Measurements from ENCODE around the gene DAB1. TPM values are rescaled to one million over a fixed set of nuclear protein-coding genes. Genes with fewer than 3 reads are reported as not detected.

The DAB1 gene
- total RNA-seq, 1 experiment from 2014 or later: not detected

GRCh38 chr1:57111175-57111574, 312.7 kb downstream of the DAB1 start (continued):
- TF ChIP-seq ZBTB33 (IDR thresholded peaks at IDR 0.05; ENCODE audit: extremely low read depth, insufficient replicate concordance, low read length) (no peak), ZFX (IDR thresholded peaks at IDR 0.05) (no peak), EZH2 (IDR thresholded peaks at IDR 0.05) (no peak)

- H3K36me3 ChIP-seq (ENCODE audit: control insufficient read depth in 1 of 2, insufficient read depth in 2 of 2, low read length in 2 of 2): no peaks in the 10 kb centered on the region
- TF ChIP-seq JUND (IDR thresholded peaks at IDR 0.05) (no peak), MAX (IDR thresholded peaks at IDR 0.05) (no peak), ZFX (IDR thresholded peaks at IDR 0.05) (no peak), POLR2AphosphoS5 (IDR thresholded peaks at IDR 0.05; ENCODE audit: low read depth, low read length) (no peak), EZH2phosphoT487 (IDR thresholded peaks at IDR 0.05; ENCODE audit: borderline replicate concordance) (no peak), YY1 (IDR thresholded peaks at IDR 0.05; ENCODE audit: extremely low read depth, insufficient replicate concordance, low read depth, low read length) (no peak), POLR2A (IDR thresholded peaks at IDR 0.05; ENCODE audit: borderline replicate concordance, extremely low read depth, insufficient read depth, insufficient read length) (no peak), SP1 (IDR thresholded peaks at IDR 0.05; ENCODE audit: low read depth) (no peak), REST (IDR thresholded peaks at IDR 0.05; ENCODE audit: low read depth) (no peak), ATF3 (IDR thresholded peaks at IDR 0.05) (no peak), ZNF274 (IDR thresholded peaks at IDR 0.05; ENCODE audit: low read depth, low read length) (no peak), EGR1 (IDR thresholded peaks at IDR 0.05; ENCODE audit: low read depth) (no peak), CBX3 (IDR thresholded peaks at IDR 0.05; ENCODE audit: low read depth) (no peak), EZH2 (IDR thresholded peaks at IDR 0.05) (no peak), CEBPB (IDR thresholded peaks at IDR 0.05; ENCODE audit: low read depth) (no peak), RAD21 (IDR thresholded peaks at IDR 0.05; ENCODE audit: low read depth) (no peak), ELF1 (IDR thresholded peaks at IDR 0.05; ENCODE audit: borderline replicate concordance, low read depth) (no peak), SRF (IDR thresholded peaks at IDR 0.05; ENCODE audit: low read depth) (no peak)
- ChIA-PET RAD21 (ENCODE audit: low non-redundant PET in 1 of 2, low total read pairs in 2 of 2, uncharacterized antibody in 2 of 2, unreplicated experiment in 2 of 2) (no interaction called here), CTCF (no interaction called here), POLR2A (no interaction called here)
- DNase-seq (ENCODE audit: low read depth, low spot score) (no peak), ATAC-seq (no peak)
- H2AFZ ChIP-seq (ENCODE audit: low read depth, low read length, poor library complexity, severe bottlenecking): no peak overlapping the region
- H3K79me2 ChIP-seq (ENCODE audit: insufficient read depth, low read length): no peaks in the 10 kb centered on the region
- H3K4me1 ChIP-seq (ENCODE audit: control insufficient read depth in 1 of 2, insufficient read depth in 2 of 2, low read length in 2 of 2): no peaks in the 10 kb centered on the region
- no peaks in the 10 kb centered on the region for H4K20me1 ChIP-seq (ENCODE audit: insufficient read depth)
- no peak overlapping the region for H3K27ac ChIP-seq (ENCODE audit: low read depth, low read length)
- no TSS peak for BruUV-seq (replicated peaks)
- H3K9me3 ChIP-seq (ENCODE audit: control insufficient read depth in 1 of 2, insufficient read depth in 1 of 2, low read depth in 1 of 2, low read length in 2 of 2): no peaks in the 10 kb centered on the region
- H3K4me3 ChIP-seq (replicated peaks in 1 of 2; ENCODE audit: low read depth in 1 of 2, low read length in 2 of 2): no peak overlapping the region
- H3K9ac ChIP-seq (ENCODE audit: low read length): no peak overlapping the region
- intact Hi-C loops (cut with micrococcal nuclease): no loop called here
- no peaks in the 10 kb centered on the region for H3K9me2 ChIP-seq (ENCODE audit: insufficient read depth)
- H3K27me3 ChIP-seq (ENCODE audit: insufficient read depth, low read length): peaks cover 5% of the 10 kb centered on the region; the same call in 1 of the 2 replicates
- H3K4me2 ChIP-seq (ENCODE audit: low read length): no peak overlapping the region
Observed at GRCh38 chr1:57109883-57110282, 314.0 kb downstream of the DAB1 start.

Data from HCT116 (cell line).